ENCODE measurements around the gene PLEKHF1.

DNA sequence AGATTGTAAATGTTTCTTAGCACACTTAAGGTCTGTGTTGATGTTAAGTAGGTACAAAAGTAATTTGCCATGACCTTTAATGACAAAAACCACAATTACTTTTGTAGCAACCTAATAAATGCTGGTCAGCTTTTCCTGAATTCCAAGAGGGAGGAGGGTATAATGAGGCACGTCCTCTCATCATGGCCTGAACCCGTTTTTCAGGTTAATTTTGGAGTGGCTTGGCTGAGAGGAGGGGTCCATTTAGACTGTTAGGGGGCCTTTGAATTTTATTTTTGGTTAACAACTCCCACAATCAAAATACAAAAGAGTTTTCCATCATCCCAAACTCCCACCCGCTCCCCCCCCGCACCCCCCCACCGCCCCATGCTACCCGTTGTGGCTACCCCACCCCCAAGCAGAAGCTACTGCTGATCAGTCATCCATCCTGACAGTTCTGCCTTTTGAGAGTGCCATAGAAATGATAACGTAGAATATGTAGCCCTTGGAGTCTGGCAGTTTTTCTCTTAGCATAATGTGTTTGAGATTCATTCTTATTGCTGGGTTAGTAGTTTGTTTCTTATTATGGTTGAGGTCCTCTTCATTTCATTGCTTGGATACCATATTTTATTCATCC, 14.4 kb upstream of the PLEKHF1 start:
- TF ChIP-seq SP1 (IDR thresholded peaks at IDR 0.05; ENCODE audit: low read depth, low read length) (no peak), EZH2 (IDR thresholded peaks at IDR 0.05; ENCODE audit: low read depth, low read length, severe bottlenecking) (no peak), BRCA1 (IDR thresholded peaks at IDR 0.05; ENCODE audit: low read depth, low read length) (no peak), CTCF (IDR thresholded peaks at IDR 0.05; ENCODE audit: control extremely low read depth in 1 of 3, insufficient read depth in 1 of 3, low read depth in 1 of 3, low read length in 3 of 3) (no peak), EGR1 (IDR thresholded peaks at IDR 0.05; ENCODE audit: borderline replicate concordance, low read depth, low read length) (no peak), EP300 (IDR thresholded peaks at IDR 0.05; ENCODE audit: borderline replicate concordance in 1 of 2, low read depth in 2 of 2, low read length in 2 of 2) (no peak), POLR2A (IDR thresholded peaks at IDR 0.05; ENCODE audit: control extremely low read depth in 1 of 2, low read depth in 2 of 2, low read length in 2 of 2) (no peak), CEBPB (IDR thresholded peaks at IDR 0.05; ENCODE audit: low read depth, low read length) (no peak), POLR2AphosphoS5 (IDR thresholded peaks at IDR 0.05; ENCODE audit: low read depth, low read length) (no peak), JUND (IDR thresholded peaks at IDR 0.05; ENCODE audit: low read length) (no peak)

All from H1 (cell line).